Osteoblast (primary cell): ENCODE measurements around the gene NYNRIN. TPM values are rescaled to one million over a fixed set of nuclear protein-coding genes. Genes with fewer than 3 reads are reported as not detected.
"Not testable (repeated sequence)": the region's sequence is repeated elsewhere in the genome, so short reads cannot be mapped to it uniquely, and the experiment has no call there.

Source experiments
- DNase-seq: peaks from one replicate; pipeline ENCODE4 v3.0.0; 2011; ENCODE audit warnings: low spot score, mixed read lengths; ENCODE audit not compliant: insufficient read length; ENCODE audit errors: missing footprints
- H2AFZ ChIP-seq: 2 replicates; pipeline ENCODE4 v1.6.0; 2011; ENCODE audit warnings: mild to moderate bottlenecking, low read length
- H3K27ac ChIP-seq: 2 replicates; pipeline ENCODE4 v1.5.1; 2011; ENCODE audit warnings: mild to moderate bottlenecking, low read depth, low read length, moderate library complexity
- H3K27me3 ChIP-seq: 2 replicates; pipeline ENCODE4 v1.6.0; 2012; ENCODE audit warnings: mild to moderate bottlenecking, control low read depth, inconsistent platforms, low read length, moderate library complexity; ENCODE audit not compliant: insufficient read depth
- H3K36me3 ChIP-seq: 2 replicates; pipeline ENCODE4 v1.5.1; 2011; ENCODE audit warnings: mild to moderate bottlenecking, low read length, control low read depth, moderate library complexity; ENCODE audit not compliant: insufficient read depth
- H3K4me1 ChIP-seq: 2 replicates; pipeline ENCODE4 v1.5.1; 2011; ENCODE audit warnings: mild to moderate bottlenecking, low read length, control low read depth, moderate library complexity; ENCODE audit not compliant: insufficient read depth
- H3K4me2 ChIP-seq: 2 replicates; pipeline ENCODE4 v1.6.0; 2011; ENCODE audit warnings: mild to moderate bottlenecking, low read length; ENCODE audit not compliant: insufficient read depth
- H3K4me3 ChIP-seq: fragments of 200-600 bp; sonication (generic); 3 replicates; pipeline ENCODE4 v1.5.1; 2012; ENCODE audit warnings: mild to moderate bottlenecking, low read length, inconsistent platforms; ENCODE audit not compliant: insufficient read depth
- H3K79me2 ChIP-seq: 2 replicates; pipeline ENCODE4 v1.6.0; 2012; ENCODE audit warnings: mild to moderate bottlenecking, low read length, control low read depth, inconsistent platforms; ENCODE audit not compliant: insufficient read depth
- H3K9me3 ChIP-seq: 2 replicates; pipeline ENCODE4 v1.5.1; 2011; ENCODE audit warnings: low read depth, low read length, control low read depth
- H4K20me1 ChIP-seq: 2 replicates; pipeline ENCODE4 v1.6.0; 2012; ENCODE audit warnings: mild to moderate bottlenecking, low read length, control low read depth; ENCODE audit not compliant: insufficient read depth
- total RNA-seq: library from RNA; depleted of rRNA; stranded (reverse); fragments of >200 nt; gene quantifications from 2 replicates; pipeline ENCODE4 v1.2.3, GENCODE V29; 2012
- TF ChIP-seq, protein P1 (sequence below): IDR thresholded peaks from 2 replicates; pipeline ENCODE4 v1.5.1; 2011; ENCODE audit warnings: mild to moderate bottlenecking, low read depth, low read length, moderate library complexity; ENCODE audit errors: extremely low read depth

NYNRIN gene
- total RNA-seq, 1 donor = 7.2 TPM

- H3K79me2 ChIP-seq = no peaks in the 10 kb centered on the region
- H3K9me3 ChIP-seq = no peaks in the 10 kb centered on the region
- no peak overlapping the region for H3K4me2 ChIP-seq
- H2AFZ ChIP-seq = no peak overlapping the region
- no peaks in the 10 kb centered on the region for H4K20me1 ChIP-seq
- no peaks in the 10 kb centered on the region for H3K27me3 ChIP-seq
- TF ChIP-seq, protein P1, sequence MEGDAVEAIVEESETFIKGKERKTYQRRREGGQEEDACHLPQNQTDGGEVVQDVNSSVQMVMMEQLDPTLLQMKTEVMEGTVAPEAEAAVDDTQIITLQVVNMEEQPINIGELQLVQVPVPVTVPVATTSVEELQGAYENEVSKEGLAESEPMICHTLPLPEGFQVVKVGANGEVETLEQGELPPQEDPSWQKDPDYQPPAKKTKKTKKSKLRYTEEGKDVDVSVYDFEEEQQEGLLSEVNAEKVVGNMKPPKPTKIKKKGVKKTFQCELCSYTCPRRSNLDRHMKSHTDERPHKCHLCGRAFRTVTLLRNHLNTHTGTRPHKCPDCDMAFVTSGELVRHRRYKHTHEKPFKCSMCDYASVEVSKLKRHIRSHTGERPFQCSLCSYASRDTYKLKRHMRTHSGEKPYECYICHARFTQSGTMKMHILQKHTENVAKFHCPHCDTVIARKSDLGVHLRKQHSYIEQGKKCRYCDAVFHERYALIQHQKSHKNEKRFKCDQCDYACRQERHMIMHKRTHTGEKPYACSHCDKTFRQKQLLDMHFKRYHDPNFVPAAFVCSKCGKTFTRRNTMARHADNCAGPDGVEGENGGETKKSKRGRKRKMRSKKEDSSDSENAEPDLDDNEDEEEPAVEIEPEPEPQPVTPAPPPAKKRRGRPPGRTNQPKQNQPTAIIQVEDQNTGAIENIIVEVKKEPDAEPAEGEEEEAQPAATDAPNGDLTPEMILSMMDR = no peak
- no peak overlapping the region for H3K4me3 ChIP-seq
- peak; percentile 32 for DNase-seq
- H3K36me3 ChIP-seq = no peaks in the 10 kb centered on the region
- peaks cover 30% of the 10 kb centered on the region for H3K4me1 ChIP-seq
- no peak overlapping the region for H3K27ac ChIP-seq
Measured at GRCh38 chr14:24353559-24354481, 45.0 kb upstream of the NYNRIN start.

DNA sequence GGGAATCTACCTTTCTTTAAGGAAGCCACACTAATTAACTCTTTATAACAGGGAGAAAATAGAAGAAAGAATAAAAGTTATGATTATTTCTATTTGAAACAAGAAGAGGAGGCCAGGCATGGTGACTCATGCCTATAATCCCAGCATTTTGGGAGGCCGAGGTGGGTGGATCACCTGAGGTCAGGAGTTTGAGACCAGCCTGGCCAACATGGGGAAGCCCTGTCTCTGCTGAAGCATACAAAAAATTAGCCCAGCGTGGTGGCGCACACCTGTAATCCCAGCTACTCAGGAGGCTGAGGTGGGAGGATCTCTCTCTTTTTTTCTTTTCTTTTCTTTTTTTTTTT lies 44.3 kb upstream of the NYNRIN start:
- not testable (repeated sequence) for H3K27me3 ChIP-seq, H3K4me3 ChIP-seq, H2AFZ ChIP-seq, H3K36me3 ChIP-seq, H3K79me2 ChIP-seq, H3K4me2 ChIP-seq, DNase-seq, H3K9me3 ChIP-seq, H4K20me1 ChIP-seq
- H3K27ac ChIP-seq = peak overlapping the region; percentile 9
- H3K4me1 ChIP-seq = peaks cover 30% of the 10 kb centered on the region

- Histone ChIP-seq H3K4me2 (no peak overlapping the region), H3K4me1 (peaks cover 30% of the 10 kb centered on the region), H2AFZ (no peak overlapping the region), H3K27me3 (no peaks in the 10 kb centered on the region), H3K36me3 (no peaks in the 10 kb centered on the region), H3K4me3 (no peak overlapping the region), H3K79me2 (no peaks in the 10 kb centered on the region), H4K20me1 (no peaks in the 10 kb centered on the region), H3K9me3 (no peaks in the 10 kb centered on the region), H3K27ac (no peak overlapping the region)
- no peak for DNase-seq
- TF ChIP-seq, protein P1 = no peak
Measured at GRCh38 chr14:24355009-24355408, 43.8 kb upstream of the NYNRIN start.

GRCh38 chr14:24356208-24356607 lies 42.6 kb upstream of the NYNRIN start:
- no peaks in the 10 kb centered on the region for H3K9me3 ChIP-seq
- TF ChIP-seq, protein P1 = no peak
- peaks cover 37% of the 10 kb centered on the region for H3K4me1 ChIP-seq
- H3K79me2 ChIP-seq = no peaks in the 10 kb centered on the region
- H2AFZ ChIP-seq = no peak overlapping the region
- H3K27me3 ChIP-seq = no peaks in the 10 kb centered on the region
- no peak overlapping the region for H3K27ac ChIP-seq
- H3K4me3 ChIP-seq = no peak overlapping the region
- no peaks in the 10 kb centered on the region for H3K36me3 ChIP-seq
- no peaks in the 10 kb centered on the region for H4K20me1 ChIP-seq
- DNase-seq = no peak
- no peak overlapping the region for H3K4me2 ChIP-seq
